Body of pancreas (tissue), 4 donors: ENCODE measurements around the gene ELK4.

Experiments
- POLR2A ChIP-seq, 3 donors: fragments of 450-650 bp; IDR thresholded peaks; one replicate each; pipeline ENCODE4 v1.6.1; 2016; ENCODE audit warnings: antibody characterized with exemption in 3 of 3, mild to moderate bottlenecking in 2 of 3
- TF ChIP-seq, protein P1 (sequence below), 7 experiments: fragments of 450-650 bp in 4 of 7; fragments of 200-600 bp in 3 of 7; sonication (generic) in 3 of 7; IDR thresholded peaks; one replicate each; pipeline ENCODE4 v1.5.1; 2016 to 2019; ENCODE audit warnings: antibody characterized with exemption in 7 of 7

DNA sequence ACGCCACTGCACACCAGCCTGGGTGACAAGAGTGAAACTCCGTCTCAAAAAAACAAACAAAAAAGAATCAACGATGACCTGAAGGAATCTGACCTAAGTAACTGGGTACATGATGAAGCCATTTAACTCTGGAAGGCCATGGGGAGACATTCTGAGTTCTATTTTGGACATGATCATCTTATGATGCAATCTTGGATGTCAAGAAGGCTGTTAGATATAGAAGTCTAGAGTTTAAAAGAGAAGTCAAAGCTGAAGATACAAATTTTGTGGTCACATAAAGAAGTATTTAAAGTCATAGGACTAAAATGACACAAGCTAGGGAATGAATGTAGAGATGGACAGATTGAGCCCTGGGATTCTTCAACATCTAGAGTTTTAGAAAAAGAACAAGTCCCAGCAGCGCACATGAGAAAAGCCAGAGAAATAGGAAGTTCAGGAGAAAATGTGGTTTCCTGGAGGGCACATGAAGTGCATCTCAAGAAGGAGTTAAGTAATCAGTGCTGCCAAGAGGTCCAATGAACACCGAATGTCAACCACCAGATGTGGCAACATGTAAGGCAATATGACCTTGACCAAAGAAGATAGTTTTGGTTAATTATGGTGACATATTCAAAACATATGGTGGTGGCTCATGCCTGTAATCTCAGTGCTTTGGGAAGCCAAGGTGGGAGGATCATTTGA, 26.8 kb downstream of the ELK4 start:
- TF ChIP-seq, protein P1, sequence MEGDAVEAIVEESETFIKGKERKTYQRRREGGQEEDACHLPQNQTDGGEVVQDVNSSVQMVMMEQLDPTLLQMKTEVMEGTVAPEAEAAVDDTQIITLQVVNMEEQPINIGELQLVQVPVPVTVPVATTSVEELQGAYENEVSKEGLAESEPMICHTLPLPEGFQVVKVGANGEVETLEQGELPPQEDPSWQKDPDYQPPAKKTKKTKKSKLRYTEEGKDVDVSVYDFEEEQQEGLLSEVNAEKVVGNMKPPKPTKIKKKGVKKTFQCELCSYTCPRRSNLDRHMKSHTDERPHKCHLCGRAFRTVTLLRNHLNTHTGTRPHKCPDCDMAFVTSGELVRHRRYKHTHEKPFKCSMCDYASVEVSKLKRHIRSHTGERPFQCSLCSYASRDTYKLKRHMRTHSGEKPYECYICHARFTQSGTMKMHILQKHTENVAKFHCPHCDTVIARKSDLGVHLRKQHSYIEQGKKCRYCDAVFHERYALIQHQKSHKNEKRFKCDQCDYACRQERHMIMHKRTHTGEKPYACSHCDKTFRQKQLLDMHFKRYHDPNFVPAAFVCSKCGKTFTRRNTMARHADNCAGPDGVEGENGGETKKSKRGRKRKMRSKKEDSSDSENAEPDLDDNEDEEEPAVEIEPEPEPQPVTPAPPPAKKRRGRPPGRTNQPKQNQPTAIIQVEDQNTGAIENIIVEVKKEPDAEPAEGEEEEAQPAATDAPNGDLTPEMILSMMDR (IDR thresholded peaks at IDR 0.05), result no peak
- no peak for TF ChIP-seq POLR2A (IDR thresholded peaks at IDR 0.05)
